ENCODE data around the gene SPATS1. TPM values are rescaled to one million over a fixed set of nuclear protein-coding genes. Genes with fewer than 3 reads are reported as not detected.

SPATS1 gene
- total RNA-seq, 1 experiment from 2014 or later: not detected

DNA sequence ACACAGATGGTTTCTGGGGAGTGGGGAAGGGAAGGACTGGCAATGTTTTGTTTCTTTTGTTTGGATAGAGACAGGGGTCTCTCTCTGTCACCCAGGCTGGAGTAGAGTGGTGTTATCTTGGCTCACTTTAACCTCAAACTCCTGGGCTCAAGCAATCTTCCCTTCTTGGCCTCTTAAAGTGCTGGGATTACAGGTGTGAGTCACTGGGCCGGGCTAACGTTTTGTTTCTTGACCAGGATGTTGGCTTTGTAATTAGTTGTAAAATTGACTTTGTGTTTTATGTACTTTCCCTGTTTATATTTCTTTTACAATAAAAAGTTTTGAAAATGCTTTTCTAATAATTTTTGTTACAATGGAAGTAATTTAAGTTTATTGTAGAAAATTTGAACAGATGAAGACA is 10.9 kb downstream of the SPATS1 start:
- DNase-seq (peak; percentile 42), ATAC-seq (peak; percentile 95)
- H2AFZ ChIP-seq (ENCODE audit: low read length): peak overlapping the region; percentile 23; the same call in 1 of the 2 replicates
- peak overlapping the region; percentile 10 for H3K4me2 ChIP-seq (ENCODE audit: low read length)
- H3K27me3 ChIP-seq (ENCODE audit: low read length): 0 out of 2 replicates have a peak, but pooled peaks cover 8% of the 10 kb centered on the region
- no peaks in the 10 kb centered on the region for H3K9me2 ChIP-seq (replicated peaks; ENCODE audit: low read length)
- intact Hi-C loops (cut with micrococcal nuclease): no loop called here
- TF ChIP-seq CTCF (conservative IDR thresholded peaks at IDR 0.05; ENCODE audit: low read depth, low read length): no peak
- no peak for TF ChIP-seq EZH2 (IDR thresholded peaks at IDR 0.05; ENCODE audit: low read length, unreplicated experiment)
- TF ChIP-seq EZH2phosphoT487 (IDR thresholded peaks at IDR 0.05; ENCODE audit: borderline replicate concordance, low read length): no peak
- no peak overlapping the region for H3K27ac ChIP-seq (ENCODE audit: low read length)
- H3K4me1 ChIP-seq (ENCODE audit: insufficient read depth, low read length): peaks cover 6% of the 10 kb centered on the region
- no peaks in the 10 kb centered on the region for H4K20me1 ChIP-seq (ENCODE audit: low read length)
- CTCF ChIA-PET: no interaction called here
- H3K9me3 ChIP-seq (ENCODE audit: low read length): no peaks in the 10 kb centered on the region
- H3F3A ChIP-seq (ENCODE audit: low read length, unreplicated experiment): no peaks in the 10 kb centered on the region
- POLR2A ChIA-PET (ENCODE audit: unreplicated experiment): no interaction called here
- H3K79me2 ChIP-seq (ENCODE audit: low read length): no peaks in the 10 kb centered on the region
- no peaks in the 10 kb centered on the region for H3K36me3 ChIP-seq (ENCODE audit: low read depth, low read length)
- BruUV-seq (replicated peaks): no TSS peak
- no peak overlapping the region for H3K4me3 ChIP-seq (ENCODE audit: low read length)
- H3K9ac ChIP-seq (ENCODE audit: low read length): no peak overlapping the region

DNA sequence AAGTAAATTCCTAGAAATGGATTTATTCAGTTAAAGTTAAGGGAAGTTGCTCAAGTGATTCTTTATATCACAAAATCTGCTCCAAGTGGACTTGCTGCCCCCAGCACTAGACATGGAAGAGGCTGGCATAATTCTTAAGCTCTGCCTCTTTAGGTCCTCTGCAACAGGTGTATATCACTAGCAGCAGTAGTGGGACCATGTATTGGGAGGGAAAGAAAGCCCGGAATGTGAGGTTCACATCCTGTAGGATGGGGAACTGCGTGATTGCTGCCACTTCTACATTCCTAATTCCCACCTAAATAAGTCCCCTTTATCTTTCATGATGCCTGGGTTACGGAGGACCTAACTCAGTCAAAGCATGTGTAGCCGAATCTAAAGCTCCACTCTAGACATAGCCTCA is 13.2 kb downstream of the SPATS1 start:
- DNase-seq: no peak
- Histone ChIP-seq H3K4me2 (ENCODE audit: low read length) (no peak overlapping the region), H3K9me3 (ENCODE audit: low read length) (no peaks in the 10 kb centered on the region), H4K20me1 (ENCODE audit: low read length) (no peaks in the 10 kb centered on the region), H3K27ac (ENCODE audit: low read length) (no peak overlapping the region), H3K36me3 (ENCODE audit: low read depth, low read length) (no peaks in the 10 kb centered on the region), H3F3A (ENCODE audit: low read length, unreplicated experiment) (no peaks in the 10 kb centered on the region), H3K9ac (ENCODE audit: low read length) (no peak overlapping the region), H3K9me2 (replicated peaks; ENCODE audit: low read length) (no peaks in the 10 kb centered on the region), H3K27me3 (ENCODE audit: low read length) (peaks cover 8% of the 10 kb centered on the region; the same call in 1 of the 2 replicates), H3K79me2 (ENCODE audit: low read length) (no peaks in the 10 kb centered on the region), H2AFZ (ENCODE audit: low read length) (no peak overlapping the region), H3K4me3 (ENCODE audit: low read length) (no peak overlapping the region), H3K4me1 (ENCODE audit: insufficient read depth, low read length) (peaks cover 6% of the 10 kb centered on the region)
- TF ChIP-seq EZH2phosphoT487 (IDR thresholded peaks at IDR 0.05; ENCODE audit: borderline replicate concordance, low read length) (no peak), EZH2 (IDR thresholded peaks at IDR 0.05; ENCODE audit: low read length, unreplicated experiment) (no peak), CTCF (conservative IDR thresholded peaks at IDR 0.05; ENCODE audit: low read depth, low read length) (no peak)
- POLR2A ChIA-PET (ENCODE audit: unreplicated experiment): interaction anchor here (0.6 kb wide), 1 partner anchor 13 kb away, joined by 6 read pairs; no protein-coding TSS in a partner anchor
- intact Hi-C loops (cut with micrococcal nuclease): no loop called here
- no peak for ATAC-seq
- CTCF ChIA-PET: no interaction called here
- no TSS peak for BruUV-seq (replicated peaks)

DNA sequence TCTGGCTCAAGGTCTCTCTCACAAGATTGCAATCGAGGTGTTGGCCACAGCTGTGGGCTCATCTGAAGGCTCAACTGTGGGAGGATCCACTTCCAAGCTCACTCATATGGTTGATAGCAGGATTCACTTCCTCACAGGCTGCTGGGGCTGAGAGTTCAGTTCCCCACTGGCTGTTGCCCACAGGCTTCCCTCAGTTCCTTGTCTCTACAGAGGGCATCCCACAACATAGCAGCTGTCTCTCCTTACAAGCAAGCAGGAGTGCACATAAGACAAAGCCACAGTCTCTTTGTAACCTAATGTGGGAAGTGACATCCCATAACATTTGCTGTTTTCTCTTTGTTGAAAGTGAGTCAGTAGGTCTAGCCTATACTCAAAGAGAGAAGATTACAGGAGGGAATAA is 14.0 kb downstream of the SPATS1 start:
- ATAC-seq: no peak
- no peaks in the 10 kb centered on the region for H3K79me2 ChIP-seq (ENCODE audit: low read length)
- CTCF ChIA-PET: no interaction called here

More for the DNA sequence above, 14.0 kb downstream of the SPATS1 start:
- Histone ChIP-seq H3K4me1 (ENCODE audit: insufficient read depth, low read length) (peaks cover 6% of the 10 kb centered on the region), H3K4me2 (ENCODE audit: low read length) (no peak overlapping the region), H3F3A (ENCODE audit: low read length, unreplicated experiment) (no peaks in the 10 kb centered on the region), H3K36me3 (ENCODE audit: low read depth, low read length) (no peaks in the 10 kb centered on the region), H4K20me1 (ENCODE audit: low read length) (no peaks in the 10 kb centered on the region), H3K9ac (ENCODE audit: low read length) (no peak overlapping the region), H3K4me3 (ENCODE audit: low read length) (no peak overlapping the region), H3K27ac (ENCODE audit: low read length) (no peak overlapping the region), H3K9me2 (replicated peaks; ENCODE audit: low read length) (no peaks in the 10 kb centered on the region), H3K27me3 (ENCODE audit: low read length) (peaks cover 8% of the 10 kb centered on the region; the same call in 1 of the 2 replicates), H2AFZ (ENCODE audit: low read length) (no peak overlapping the region), H3K9me3 (ENCODE audit: low read length) (no peaks in the 10 kb centered on the region)
- no peak for TF ChIP-seq EZH2 (IDR thresholded peaks at IDR 0.05; ENCODE audit: low read length, unreplicated experiment)
- no peak for TF ChIP-seq EZH2phosphoT487 (IDR thresholded peaks at IDR 0.05; ENCODE audit: borderline replicate concordance, low read length)
- TF ChIP-seq CTCF (conservative IDR thresholded peaks at IDR 0.05; ENCODE audit: low read depth, low read length): no peak
- POLR2A ChIA-PET (ENCODE audit: unreplicated experiment): no interaction called here
- intact Hi-C loops (cut with micrococcal nuclease): no loop called here
- BruUV-seq (replicated peaks): no TSS peak
- no peak for DNase-seq
